GM20431 (cell line): Measurements from ENCODE around the gene CHD1.

Source experiments
- in situ Hi-C: fragments of 300-500 bp; cut with MseI, MboI; formaldehyde crosslinking; loops from one replicate; pipeline ENCODE4 v1.15.0; 2020; ENCODE audit warnings: low sequenced_read_pairs; ENCODE audit not compliant: unreplicated experiment

The CHD1 gene

DNA sequence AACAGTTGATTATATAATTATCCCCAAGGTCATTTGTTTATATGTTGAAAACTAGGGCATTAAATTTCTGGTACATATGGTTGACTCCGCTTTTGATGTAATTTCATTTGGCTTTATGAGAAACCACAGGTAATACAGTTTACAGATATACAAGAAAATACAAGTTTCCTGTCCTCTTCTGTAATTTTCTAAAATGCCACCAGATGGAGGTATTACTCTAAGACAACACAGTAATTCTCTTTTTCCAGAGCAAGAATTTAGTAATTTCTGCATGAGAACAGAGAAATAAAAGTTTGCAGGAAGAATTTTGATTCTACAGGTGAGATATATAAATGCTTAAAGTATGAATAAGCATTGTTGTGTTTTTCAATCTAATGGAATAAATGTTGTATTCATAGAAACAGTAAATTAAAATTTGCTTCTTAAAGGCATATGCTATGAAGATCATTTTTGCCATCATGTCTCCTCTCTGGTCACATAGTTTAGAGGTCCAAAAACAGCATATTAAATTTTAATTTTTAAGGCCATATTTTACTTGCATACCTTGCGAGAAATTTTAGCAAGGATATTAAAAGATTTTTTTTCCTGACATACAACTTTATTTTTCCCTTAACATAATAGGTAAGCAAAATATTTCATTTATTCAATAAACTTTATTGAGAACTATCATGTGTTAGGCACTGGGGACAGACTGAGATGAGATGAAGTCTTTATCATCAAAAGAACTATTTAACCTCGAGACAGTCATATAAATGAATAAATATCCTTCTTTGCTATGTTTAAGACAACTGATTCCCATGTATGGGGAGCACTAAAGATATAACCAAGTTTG lies 22.7 kb downstream of the CHD1 start:
- in situ Hi-C loops: loop anchor here (10.0 kb wide), 1 partner anchor 129 kb away; no protein-coding TSS in a partner anchor

DNA sequence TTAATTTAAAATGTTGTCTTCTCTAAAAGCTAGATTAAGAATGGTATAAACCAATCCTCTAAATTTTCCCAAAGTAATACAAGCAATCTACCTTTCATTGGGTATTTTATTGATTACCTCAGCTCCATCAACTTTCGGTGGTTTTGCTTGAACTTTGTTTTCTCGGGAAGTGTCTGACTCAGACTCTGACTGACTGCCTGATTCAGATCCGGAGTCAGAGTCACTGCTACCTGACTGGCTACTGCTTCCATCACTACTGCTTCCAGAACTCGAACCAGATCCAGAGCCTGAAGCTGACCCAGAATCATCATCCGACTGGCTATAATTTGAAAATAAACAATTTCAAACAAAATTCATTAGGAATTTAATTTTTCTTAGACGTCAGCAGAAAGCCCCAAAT lies 24.0 kb downstream of the CHD1 start:
- in situ Hi-C loops: loop anchor here (10.0 kb wide), 1 partner anchor 130 kb away; no protein-coding TSS in a partner anchor

DNA sequence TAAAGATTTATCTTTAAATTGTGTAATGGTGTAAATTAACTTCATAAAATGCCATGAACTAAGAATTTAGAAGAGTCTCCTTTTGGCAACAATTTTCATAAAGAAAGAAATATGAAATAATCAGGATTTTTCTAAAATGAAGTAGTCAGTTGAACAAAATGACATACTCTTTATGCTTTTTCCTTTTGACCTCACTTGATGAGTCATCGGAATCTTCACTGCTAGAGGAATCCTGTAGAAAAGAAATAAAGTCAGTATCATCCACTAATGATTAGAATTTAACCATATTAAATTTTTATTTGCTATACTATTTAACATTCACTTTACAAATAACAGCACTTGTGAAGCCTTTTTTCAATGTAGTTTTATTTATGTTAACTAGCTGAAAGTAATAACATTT lies 26.1 kb downstream of the CHD1 start:
- in situ Hi-C loops: loop anchor here (10.0 kb wide), 1 partner anchor 132 kb away; no protein-coding TSS in a partner anchor

DNA sequence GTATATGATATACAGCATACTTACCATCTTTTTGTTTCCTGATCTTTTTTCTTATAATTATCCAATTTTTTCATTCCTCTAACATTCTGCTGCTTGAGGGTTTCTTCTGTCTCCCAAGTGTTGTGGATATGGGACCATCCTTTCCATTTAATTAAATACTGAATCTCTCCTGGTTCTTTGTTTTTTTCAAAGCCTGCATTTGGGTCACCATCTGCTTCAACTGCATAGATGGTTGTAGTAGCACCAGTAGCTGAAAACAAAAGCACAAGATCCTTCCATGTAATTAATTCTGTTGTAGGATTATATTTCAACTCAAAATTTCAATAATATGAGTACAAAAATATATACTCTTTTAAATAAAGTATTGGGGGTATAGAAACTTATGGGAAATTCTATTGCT lies 29.4 kb downstream of the CHD1 start:
- in situ Hi-C loops: no loop called here

DNA sequence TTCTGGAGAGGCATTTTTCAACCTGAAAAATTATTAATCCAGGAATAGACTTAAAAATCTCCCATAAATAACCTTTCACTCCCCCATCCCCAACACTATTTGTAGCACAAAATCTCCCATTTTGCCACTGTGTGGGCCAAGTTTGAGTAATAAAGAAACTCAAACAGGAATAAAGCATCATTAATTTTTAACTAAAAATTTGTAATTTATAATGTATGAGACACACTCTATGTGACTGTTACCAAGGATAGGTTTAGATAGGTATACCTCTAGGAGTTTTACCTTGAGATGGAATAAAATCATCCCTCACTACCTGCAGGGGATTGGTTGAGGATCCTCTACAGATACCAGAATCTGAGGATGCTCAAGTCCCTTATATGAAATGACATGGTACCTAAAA lies 30.1 kb downstream of the CHD1 start:
- in situ Hi-C loops: no loop called here

DNA sequence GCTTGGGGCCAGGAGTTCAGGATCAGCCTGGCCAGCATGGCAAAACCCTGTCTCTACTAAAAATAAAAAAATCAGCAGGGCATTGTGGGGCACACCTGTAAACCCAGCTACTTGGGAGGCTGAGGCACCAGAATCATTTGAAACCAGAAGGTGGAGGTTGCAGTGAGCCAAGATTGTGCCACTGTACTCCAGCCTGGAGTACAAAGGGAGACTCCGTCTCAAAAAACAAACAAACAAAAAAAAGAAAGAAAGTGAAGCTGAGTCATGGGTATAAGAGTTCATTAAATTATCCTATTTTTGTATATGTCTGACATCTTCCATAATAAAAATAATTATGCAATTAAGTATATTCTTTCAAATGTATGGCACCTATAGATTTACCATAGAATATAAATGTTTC lies 37.2 kb downstream of the CHD1 start:
- in situ Hi-C loops: no loop called here

DNA sequence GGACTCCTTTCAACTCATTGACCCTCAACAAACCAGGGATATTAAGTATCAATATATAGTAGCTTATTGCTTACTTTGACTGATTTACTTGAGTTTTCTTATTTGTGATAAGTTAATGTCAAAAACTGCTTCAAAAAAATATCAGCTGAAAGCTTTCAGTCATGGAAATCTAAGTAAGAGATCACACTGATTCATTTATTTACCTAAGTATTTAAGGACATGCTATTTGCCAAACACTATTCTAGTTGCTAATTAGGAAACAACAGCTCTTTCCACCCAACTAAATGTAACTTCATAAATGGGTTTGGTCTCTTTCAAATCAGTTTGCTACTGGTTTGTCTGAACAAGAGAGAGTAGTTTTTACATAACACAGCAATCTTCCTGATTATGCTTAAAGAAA lies 48.2 kb downstream of the CHD1 start:
- in situ Hi-C loops: no loop called here

DNA sequence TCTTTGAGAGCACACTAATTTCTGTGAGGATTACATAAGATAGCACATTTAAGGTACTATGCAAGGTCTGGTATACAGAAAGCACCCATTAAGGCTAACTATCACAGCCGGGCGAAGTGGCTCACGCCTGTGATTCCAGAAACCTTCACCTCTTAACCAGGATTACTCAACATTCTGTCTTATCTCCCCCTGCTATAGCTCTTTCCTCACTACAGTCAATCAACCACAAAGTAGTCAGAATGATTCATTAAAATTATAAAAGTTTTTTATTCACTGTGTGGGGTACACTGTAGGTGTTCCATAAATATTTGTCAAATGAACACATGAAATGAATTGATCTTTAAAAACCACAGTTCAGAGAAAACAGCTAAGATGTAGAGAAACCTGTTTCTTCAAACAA lies 48.7 kb downstream of the CHD1 start:
- in situ Hi-C loops: no loop called here

DNA sequence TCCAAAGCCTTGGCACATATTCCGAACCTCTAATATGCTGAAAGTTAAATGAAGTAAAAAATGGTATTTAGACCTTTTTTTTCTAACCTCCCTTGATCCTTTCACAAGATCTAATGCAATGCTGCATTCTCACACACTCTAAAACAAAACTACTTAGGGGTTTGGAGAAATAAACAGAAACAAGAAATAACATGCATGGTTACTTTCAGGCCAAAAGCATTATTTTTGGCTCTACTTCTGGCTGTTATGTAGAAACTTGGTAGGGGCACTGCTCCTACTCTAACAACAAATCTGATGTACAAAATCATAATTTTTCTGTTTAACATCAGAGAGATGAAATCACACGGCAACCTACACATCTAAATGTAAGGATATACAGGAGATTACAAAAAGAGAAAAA lies 51.2 kb downstream of the CHD1 start:
- in situ Hi-C loops: no loop called here

DNA sequence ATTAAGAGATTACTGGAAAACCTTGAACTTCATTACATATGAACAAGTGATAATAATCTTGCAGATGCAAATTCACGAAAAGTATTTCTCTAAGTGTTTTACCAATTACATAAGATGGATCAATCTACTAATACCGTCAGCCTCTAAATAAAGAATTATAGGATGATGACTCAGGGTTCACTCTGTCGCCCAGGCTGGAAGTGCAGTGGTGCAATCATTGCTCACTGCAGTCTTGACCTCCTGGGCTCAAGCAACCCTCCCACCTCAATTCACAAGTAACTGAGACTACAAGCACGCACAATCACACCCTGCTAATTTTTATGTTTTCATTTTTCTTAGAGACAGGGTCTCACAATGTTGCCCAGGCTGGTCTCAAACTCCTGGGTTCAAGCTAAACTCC lies 56.1 kb downstream of the CHD1 start:
- in situ Hi-C loops: no loop called here

DNA sequence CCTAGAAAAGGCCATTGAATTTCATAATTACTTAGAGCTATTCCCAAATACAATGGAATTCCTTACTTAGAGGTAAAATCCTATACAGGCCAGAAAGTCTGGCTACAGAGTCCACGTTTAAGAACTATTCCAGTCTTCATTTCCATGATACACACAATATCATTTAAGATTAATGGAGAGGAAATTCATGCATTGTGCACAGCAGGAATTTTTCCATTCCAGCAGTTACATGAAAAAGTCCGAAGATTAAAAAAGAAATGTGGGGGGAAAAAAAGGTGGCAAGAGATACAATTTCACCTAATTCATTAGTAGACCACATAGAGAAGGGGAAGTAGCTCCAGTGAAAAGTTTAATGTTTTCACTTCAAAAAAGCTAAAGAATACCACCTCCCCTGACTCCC lies 63.1 kb downstream of the CHD1 start:
- in situ Hi-C loops: no loop called here

DNA sequence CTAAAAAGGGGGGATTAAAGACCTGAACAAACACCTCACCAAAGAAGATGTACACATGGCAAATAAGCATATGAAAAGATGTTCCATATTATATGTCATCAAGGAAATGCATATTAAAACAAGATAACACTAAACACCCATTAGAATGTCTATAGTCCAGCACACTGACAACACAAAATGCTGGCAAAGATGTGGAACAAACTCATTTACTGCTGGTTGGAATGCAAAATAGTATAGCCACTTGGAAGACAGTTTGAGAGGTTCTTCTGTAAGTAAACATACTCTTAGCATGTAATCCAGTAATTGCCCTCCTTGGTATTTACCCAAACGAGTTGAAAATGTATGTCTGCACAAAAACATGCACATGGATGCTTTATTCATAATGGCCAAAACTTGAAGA lies 81.8 kb downstream of the CHD1 start:
- in situ Hi-C loops: no loop called here

DNA sequence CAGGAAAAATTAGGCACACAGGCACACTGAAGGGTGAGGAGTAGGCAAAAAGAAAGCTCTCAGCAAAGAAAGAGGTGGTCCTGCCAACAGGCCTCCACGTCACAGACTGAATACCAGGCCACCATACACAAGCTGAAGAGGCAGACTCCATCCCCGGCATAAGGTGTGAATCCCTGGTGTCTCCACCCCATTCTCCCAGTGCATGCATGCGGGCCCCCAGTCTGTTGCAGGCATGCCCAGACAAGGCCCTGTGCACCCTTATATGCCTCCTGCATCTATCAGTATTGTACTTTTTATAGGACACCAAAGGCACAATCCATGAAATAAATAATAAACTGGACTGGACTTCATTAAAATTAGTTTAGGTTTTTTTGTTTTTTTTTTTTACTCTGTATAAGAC lies 82.3 kb downstream of the CHD1 start:
- in situ Hi-C loops: no loop called here

DNA sequence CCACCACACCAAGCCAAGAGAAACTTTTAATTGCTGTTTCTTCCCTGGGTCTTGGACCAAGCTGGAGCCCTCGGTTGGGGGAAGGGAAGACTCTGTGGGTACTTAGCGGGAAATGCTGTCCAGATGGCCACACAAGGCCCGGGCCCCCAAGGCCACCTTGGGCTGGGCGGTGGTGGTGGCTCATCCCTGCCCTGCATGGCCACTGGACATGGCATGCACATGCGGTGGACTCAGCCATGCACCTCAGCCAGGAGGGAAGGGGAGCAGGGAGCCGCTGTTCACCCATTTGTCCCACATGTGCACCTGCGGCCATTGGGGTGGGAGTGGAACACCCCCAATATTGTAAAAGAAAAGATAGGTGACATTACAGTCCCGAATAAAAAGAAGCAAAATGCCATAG lies 82.9 kb downstream of the CHD1 start:
- in situ Hi-C loops: no loop called here

DNA sequence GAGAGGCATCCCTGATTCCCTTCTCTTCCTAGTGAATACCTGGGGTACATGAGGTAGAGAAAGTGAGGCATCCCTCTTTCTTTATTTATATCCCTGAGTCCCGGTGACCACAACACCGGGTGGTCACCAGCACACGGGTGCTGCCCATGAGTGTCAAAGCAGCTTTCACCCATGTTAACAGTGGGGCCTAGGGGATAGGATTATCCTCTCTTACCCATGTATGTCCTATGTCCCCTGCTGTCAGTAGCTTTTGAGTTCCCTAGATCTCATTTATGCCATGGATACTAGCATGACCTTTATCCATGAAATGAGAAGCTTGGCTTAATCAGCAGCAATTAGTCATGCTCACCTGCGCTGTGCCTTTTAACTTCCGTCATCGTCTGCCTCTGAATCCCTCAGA lies 83.9 kb downstream of the CHD1 start:
- in situ Hi-C loops: no loop called here

DNA sequence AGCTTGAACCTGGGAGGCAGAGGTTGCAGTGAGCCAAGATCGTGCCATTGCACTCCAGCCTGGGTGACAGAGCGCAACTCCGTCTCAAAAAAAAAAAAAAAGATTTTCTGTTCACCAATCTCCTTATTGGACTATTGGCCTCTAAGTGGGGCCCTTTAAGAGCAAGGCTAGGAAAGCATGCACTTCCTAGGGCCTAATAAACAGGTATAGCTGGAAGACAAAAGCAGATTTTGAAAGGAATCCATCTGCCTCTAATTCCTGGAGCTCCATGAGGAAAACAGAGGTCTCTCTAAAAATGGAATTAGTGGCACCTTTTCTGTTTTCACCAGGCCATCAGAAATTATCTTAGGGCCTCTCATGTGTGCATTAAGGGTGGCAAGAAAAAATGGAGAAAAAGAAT lies 85.3 kb downstream of the CHD1 start:
- in situ Hi-C loops: no loop called here

DNA sequence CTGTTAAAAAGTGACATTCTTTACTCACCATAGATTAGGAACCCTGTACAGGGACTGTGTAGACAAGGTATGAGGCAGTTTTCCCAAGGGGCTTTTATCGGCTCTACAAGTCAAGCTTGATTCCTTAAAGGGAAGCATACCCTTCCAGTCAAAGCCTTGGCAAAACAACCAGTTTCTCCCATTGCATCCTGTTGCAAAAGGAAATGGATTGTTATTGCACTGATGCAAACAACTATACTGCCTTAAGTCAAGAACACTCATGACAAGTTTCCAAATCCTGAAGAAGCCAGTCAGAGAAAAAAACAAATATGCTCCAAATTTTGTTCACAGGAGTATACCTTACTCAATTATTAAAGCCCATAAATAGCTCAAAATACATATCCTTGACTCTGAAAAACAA lies 87.9 kb downstream of the CHD1 start:
- in situ Hi-C loops: no loop called here

DNA sequence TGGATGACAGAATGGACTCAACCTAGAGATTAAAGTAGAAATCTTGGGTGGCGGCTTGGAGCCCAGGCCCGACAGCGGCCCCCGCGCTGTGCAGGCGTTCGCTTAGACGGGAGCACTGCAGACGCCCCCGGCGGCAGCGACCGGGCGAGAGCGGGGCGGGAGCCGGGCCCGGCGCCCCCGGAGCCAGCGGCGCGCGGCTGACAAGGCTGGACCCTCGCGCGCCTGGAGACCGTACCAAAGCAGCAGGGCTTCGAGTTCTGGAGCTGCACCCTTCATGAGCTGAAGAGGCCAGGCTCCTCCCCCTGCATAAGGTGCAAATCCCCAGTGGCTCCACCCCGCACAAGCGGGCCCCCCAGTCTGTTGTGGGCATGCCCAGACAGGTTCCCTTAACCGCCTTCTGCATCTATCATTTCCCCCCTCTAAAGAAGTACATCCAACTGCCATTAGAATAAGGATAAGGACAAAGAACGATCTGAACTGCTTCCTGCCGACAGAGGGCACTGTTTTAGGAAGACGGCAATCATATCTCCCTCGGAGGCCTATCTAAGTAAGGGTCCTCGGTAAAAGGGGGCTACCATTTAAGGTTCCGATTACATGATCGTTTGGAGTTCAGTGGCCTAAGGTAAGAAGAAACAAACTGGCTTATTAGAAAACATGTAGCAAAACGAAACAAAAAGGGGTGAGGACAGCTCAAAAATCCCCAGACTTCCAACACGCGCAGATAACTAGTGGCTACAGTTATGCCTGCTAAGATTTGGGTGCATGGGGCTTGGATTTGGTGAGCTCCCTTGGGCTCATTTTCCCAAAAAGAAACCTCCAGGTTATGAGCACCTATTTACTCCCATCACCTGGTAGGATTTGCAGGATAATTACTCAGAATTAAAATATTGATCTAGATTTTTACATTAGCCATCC lies 89.1 kb downstream of the CHD1 start:
- in situ Hi-C loops: no loop called here

DNA sequence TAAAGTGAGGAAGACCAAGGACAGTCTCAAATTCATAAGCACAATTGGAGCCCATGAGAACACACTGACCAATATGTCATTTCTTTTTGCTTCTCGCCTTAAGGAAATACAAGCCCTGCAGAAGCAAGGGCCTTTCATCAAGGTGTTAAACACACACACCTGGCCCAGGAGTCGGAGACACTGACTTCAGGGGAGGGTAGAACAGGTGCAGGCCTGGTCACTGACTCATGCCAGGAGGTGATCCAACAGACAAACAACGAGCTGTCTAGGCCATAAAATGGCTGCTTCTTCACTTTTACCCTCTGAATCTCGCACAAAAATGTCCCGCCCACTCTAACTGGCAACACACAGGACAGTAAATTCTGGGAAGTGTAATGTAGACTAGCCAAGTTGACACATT lies 92.6 kb downstream of the CHD1 start:
- in situ Hi-C loops: no loop called here

DNA sequence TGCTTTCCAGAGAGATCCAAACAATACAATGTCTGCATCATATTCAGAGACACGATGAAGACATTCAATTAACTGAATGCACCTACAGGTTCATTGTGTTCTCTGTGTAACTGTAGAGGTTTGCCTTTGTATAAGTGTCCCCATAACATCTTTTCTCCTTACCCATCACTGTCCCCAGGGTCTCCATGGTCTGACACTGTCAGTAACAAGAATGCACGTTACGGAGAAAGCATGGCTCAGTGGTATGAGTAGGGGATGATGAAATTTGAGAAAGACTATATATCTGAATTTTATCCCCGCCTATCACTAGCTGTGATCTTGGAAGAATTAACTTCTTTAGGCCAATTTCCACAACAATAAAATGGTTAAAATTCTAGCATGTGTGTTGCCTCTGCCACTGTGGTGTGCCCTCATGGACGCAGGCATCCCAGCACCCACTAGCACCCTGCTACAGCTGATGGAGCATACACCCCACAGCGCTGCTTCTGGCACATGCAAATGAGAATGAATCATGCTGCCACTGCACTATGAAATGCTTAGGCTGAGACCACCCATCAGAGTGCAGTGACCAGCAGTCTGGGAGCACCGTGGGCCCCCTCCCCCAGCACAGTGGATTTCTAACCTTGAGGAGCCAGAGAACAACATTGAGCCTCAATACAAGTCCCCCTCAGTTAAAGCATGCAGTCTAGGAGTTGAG lies 101.1 kb downstream of the CHD1 start:
- in situ Hi-C loops: no loop called here

DNA sequence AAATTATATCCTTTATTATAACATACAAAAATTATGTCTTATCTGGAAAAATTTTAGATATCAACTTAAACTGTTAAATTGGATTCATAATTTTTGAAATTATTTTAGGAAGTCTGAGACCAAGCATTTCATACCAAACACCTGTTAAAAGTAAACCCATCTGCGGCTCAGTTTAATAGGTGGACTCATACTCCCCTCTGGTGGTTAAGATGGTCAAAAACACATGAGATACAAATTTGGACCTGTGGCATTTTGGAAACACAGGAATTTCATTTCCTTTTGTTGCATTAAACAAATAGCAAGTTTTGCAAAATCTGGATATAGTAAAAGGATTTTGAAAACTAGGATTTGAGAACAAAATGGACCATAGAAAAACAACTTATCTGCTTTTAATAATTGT lies 101.6 kb downstream of the CHD1 start:
- in situ Hi-C loops: no loop called here
